HL-60 (cell line): ENCODE data around the gene RASIP1.

Experiments used
- CTCF ChIP-seq: IDR thresholded peaks from one replicate; pipeline ENCODE4 v1.5.1; 2011; ENCODE audit warnings: low read length, control low read depth, inconsistent platforms; ENCODE audit not compliant: insufficient read depth
- GABPA ChIP-seq: IDR thresholded peaks from 2 replicates; pipeline ENCODE4 v1.6.1; 2012; ENCODE audit warnings: low read depth
- POLR2AphosphoS5 ChIP-seq: IDR thresholded peaks from 2 replicates; pipeline ENCODE4 v1.6.1; 2012; ENCODE audit warnings: low read depth
- TF ChIP-seq, protein P1 (sequence below): IDR thresholded peaks from 2 replicates; pipeline ENCODE4 v1.6.1; 2012; ENCODE audit warnings: low read depth; ENCODE audit not compliant: insufficient replicate concordance

- no peak for TF ChIP-seq CTCF
- TF ChIP-seq POLR2AphosphoS5, result no peak
- TF ChIP-seq, protein P1, sequence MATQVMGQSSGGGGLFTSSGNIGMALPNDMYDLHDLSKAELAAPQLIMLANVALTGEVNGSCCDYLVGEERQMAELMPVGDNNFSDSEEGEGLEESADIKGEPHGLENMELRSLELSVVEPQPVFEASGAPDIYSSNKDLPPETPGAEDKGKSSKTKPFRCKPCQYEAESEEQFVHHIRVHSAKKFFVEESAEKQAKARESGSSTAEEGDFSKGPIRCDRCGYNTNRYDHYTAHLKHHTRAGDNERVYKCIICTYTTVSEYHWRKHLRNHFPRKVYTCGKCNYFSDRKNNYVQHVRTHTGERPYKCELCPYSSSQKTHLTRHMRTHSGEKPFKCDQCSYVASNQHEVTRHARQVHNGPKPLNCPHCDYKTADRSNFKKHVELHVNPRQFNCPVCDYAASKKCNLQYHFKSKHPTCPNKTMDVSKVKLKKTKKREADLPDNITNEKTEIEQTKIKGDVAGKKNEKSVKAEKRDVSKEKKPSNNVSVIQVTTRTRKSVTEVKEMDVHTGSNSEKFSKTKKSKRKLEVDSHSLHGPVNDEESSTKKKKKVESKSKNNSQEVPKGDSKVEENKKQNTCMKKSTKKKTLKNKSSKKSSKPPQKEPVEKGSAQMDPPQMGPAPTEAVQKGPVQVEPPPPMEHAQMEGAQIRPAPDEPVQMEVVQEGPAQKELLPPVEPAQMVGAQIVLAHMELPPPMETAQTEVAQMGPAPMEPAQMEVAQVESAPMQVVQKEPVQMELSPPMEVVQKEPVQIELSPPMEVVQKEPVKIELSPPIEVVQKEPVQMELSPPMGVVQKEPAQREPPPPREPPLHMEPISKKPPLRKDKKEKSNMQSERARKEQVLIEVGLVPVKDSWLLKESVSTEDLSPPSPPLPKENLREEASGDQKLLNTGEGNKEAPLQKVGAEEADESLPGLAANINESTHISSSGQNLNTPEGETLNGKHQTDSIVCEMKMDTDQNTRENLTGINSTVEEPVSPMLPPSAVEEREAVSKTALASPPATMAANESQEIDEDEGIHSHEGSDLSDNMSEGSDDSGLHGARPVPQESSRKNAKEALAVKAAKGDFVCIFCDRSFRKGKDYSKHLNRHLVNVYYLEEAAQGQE, result no peak
- TF ChIP-seq GABPA, result no peak
Observed at GRCh38 chr19:48685583-48685982, 54.8 kb downstream of the RASIP1 start.
